HCT116 (cell line): ENCODE results near the gene RBM28.

Experiments
- CEBPB ChIP-seq: IDR thresholded peaks from 2 replicates; pipeline ENCODE4 v1.6.1; 2012; ENCODE audit warnings: low read depth
- EZH2 ChIP-seq: fragments of 200-600 bp; sonication (generic); IDR thresholded peaks from 2 replicates; pipeline ENCODE4 v1.6.1; 2017; ENCODE audit warnings: antibody characterized with exemption, mixed run types
- JUND ChIP-seq: IDR thresholded peaks from 2 replicates; pipeline ENCODE4 v1.6.1; 2012
- POLR2A ChIP-seq: IDR thresholded peaks from 2 replicates; pipeline ENCODE4 v1.7.0; 2011; ENCODE audit warnings: borderline replicate concordance; ENCODE audit not compliant: insufficient read depth, insufficient read length; ENCODE audit errors: extremely low read depth
- POLR2AphosphoS5 ChIP-seq: IDR thresholded peaks from 2 replicates; pipeline ENCODE4 v1.6.1; 2011; ENCODE audit warnings: mild to moderate bottlenecking, low read depth, low read length, moderate library complexity
- TF ChIP-seq, protein P1 (sequence below), 3 experiments: fragments of 200-600 bp in 1 of 3; sonication (generic) in 1 of 3; IDR thresholded peaks in 2 of 3; conservative IDR thresholded peaks in 1 of 3; 2 replicates each; pipeline ENCODE4 v1.5.1; 2012 to 2017; ENCODE audit warnings: low read depth in 2 of 3, low read length in 2 of 3, antibody characterized with exemption in 1 of 3, borderline replicate concordance in 1 of 3, control low read depth in 1 of 3, mild to moderate bottlenecking in 1 of 3, mixed read lengths in 1 of 3, mixed run types in 1 of 3, moderate library complexity in 1 of 3; ENCODE audit not compliant: insufficient read depth in 1 of 3

- TF ChIP-seq, protein P1, sequence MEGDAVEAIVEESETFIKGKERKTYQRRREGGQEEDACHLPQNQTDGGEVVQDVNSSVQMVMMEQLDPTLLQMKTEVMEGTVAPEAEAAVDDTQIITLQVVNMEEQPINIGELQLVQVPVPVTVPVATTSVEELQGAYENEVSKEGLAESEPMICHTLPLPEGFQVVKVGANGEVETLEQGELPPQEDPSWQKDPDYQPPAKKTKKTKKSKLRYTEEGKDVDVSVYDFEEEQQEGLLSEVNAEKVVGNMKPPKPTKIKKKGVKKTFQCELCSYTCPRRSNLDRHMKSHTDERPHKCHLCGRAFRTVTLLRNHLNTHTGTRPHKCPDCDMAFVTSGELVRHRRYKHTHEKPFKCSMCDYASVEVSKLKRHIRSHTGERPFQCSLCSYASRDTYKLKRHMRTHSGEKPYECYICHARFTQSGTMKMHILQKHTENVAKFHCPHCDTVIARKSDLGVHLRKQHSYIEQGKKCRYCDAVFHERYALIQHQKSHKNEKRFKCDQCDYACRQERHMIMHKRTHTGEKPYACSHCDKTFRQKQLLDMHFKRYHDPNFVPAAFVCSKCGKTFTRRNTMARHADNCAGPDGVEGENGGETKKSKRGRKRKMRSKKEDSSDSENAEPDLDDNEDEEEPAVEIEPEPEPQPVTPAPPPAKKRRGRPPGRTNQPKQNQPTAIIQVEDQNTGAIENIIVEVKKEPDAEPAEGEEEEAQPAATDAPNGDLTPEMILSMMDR (IDR thresholded peaks at IDR 0.05 in 2 of 3, conservative IDR thresholded peaks at IDR 0.05 in 1 of 3; ENCODE audit: borderline replicate concordance in 1 of 3, insufficient read depth in 1 of 3, low read depth in 2 of 3, low read length in 2 of 3) = no peak
- TF ChIP-seq POLR2AphosphoS5 (no peak), POLR2A (no peak), JUND (no peak), EZH2 (no peak), CEBPB (no peak)
Observed at GRCh38 chr7:128356546-128357216, 13.0 kb upstream of the RBM28 start.
